GM19467 (cell line): ENCODE data around the gene DOCK1.

Experiments
- ATAC-seq: cut with Tn5 transposase; IDR thresholded peaks from one replicate; pipeline ENCODE4 v1.9.1; 2021; ENCODE audit warnings: mild to moderate bottlenecking, moderate library complexity; ENCODE audit not compliant: unreplicated experiment

DOCK1 gene

GRCh38 chr10:127252818-127253217, 347.6 kb downstream of the DOCK1 start:
- no peak for ATAC-seq

- ATAC-seq: no peak
These were observed 349.0 kb downstream of the DOCK1 start for GRCh38 chr10:127254276-127254675.

GRCh38 chr10:127257395-127257794, 352.2 kb downstream of the DOCK1 start:
- ATAC-seq: no peak

- ATAC-seq: no peak
These were observed 354.1 kb downstream of the DOCK1 start for GRCh38 chr10:127259347-127259746.

- no peak for ATAC-seq
These were observed 357.4 kb downstream of the DOCK1 start for GRCh38 chr10:127262606-127263005.

- ATAC-seq: no peak
These were observed 360.1 kb downstream of the DOCK1 start for GRCh38 chr10:127265288-127265687.

- no peak for ATAC-seq
These were observed 361.2 kb downstream of the DOCK1 start for GRCh38 chr10:127266431-127266830.

GRCh38 chr10:127267442-127267841, 362.2 kb downstream of the DOCK1 start:
- ATAC-seq: no peak

GRCh38 chr10:127272076-127272475, 366.8 kb downstream of the DOCK1 start:
- no peak for ATAC-seq

- no peak for ATAC-seq
These were observed 370.0 kb downstream of the DOCK1 start for GRCh38 chr10:127275272-127275671.

GRCh38 chr10:127275793-127276450, 370.7 kb downstream of the DOCK1 start:
- ATAC-seq: no peak

GRCh38 chr10:127276794-127277462, 371.7 kb downstream of the DOCK1 start:
- ATAC-seq: no peak

GRCh38 chr10:127278001-127278400, 372.8 kb downstream of the DOCK1 start:
- ATAC-seq: no peak

GRCh38 chr10:127279334-127279774, 374.1 kb downstream of the DOCK1 start:
- no peak for ATAC-seq

GRCh38 chr10:127280446-127280845, 375.2 kb downstream of the DOCK1 start:
- ATAC-seq: no peak

- ATAC-seq: no peak
These were observed 377.8 kb downstream of the DOCK1 start for GRCh38 chr10:127283017-127283416.

- no peak for ATAC-seq
These were observed 378.3 kb downstream of the DOCK1 start for GRCh38 chr10:127283576-127283975.

- no peak for ATAC-seq
These were observed 385.6 kb downstream of the DOCK1 start for GRCh38 chr10:127290850-127291249.

- no peak for ATAC-seq
These were observed 386.1 kb downstream of the DOCK1 start for GRCh38 chr10:127291329-127291728.

- no peak for ATAC-seq
These were observed 387.7 kb downstream of the DOCK1 start for GRCh38 chr10:127292888-127293287.

GRCh38 chr10:127293640-127294039, 388.4 kb downstream of the DOCK1 start:
- no peak for ATAC-seq

GRCh38 chr10:127296696-127297095, 391.5 kb downstream of the DOCK1 start:
- no peak for ATAC-seq

GRCh38 chr10:127298381-127298780, 393.2 kb downstream of the DOCK1 start:
- no peak for ATAC-seq
